Ascending aorta (tissue), 2 donors: Measurements from ENCODE around the gene KDM5B. TPM values are rescaled to one million over a fixed set of nuclear protein-coding genes. Genes with fewer than 3 reads are reported as not detected.

Experiments used
- DNase-seq, 2 donors: peaks; one replicate each; pipeline ENCODE4 v3.0.0-alpha.2; 2019; ENCODE audit warnings: low spot score in 2 of 2
- H3K27ac ChIP-seq, 2 donors: fragments of 200-600 bp; sonication (generic); one replicate each; pipeline ENCODE4 v1.5.1; 2016 to 2017; ENCODE audit warnings: mild to moderate bottlenecking in 1 of 2
- H3K27me3 ChIP-seq: fragments of 200-600 bp; sonication (generic); one replicate; pipeline ENCODE4 v1.5.1; 2017
- H3K36me3 ChIP-seq, 2 donors: fragments of 200-600 bp; sonication (generic); one replicate each; pipeline ENCODE4 v1.5.1; 2016
- H3K4me1 ChIP-seq, 2 donors: fragments of 200-600 bp; sonication (generic); one replicate each; pipeline ENCODE4 v1.5.1; 2016 to 2017; ENCODE audit warnings: mild to moderate bottlenecking in 1 of 2
- H3K4me3 ChIP-seq, 2 donors: fragments of 200-600 bp; sonication (generic); one replicate each; pipeline ENCODE4 v1.5.1; 2016 to 2017; ENCODE audit warnings: mild to moderate bottlenecking in 1 of 2
- H3K9me3 ChIP-seq, 2 donors: fragments of 200-600 bp; sonication (generic); one replicate each; pipeline ENCODE4 v1.5.1; 2016
- intact Hi-C: fragments of 100-400 bp; cut with DNase I; formaldehyde crosslinking; loops from one replicate; pipeline ENCODE4 v1.15.1; 2023
- total RNA-seq: library from RNA; depleted of rRNA; stranded (reverse); fragments of >200 nt; gene quantifications from one replicate; pipeline ENCODE4 v1.1.0, GENCODE V29; 2016
- TF ChIP-seq, protein P1 (sequence below), 3 experiments: fragments of 200-600 bp in 2 of 3; fragments of 450-650 bp in 1 of 3; sonication (generic) in 2 of 3; IDR thresholded peaks; one replicate each; pipeline ENCODE4 v1.5.1; 2016 to 2019; ENCODE audit warnings: antibody characterized with exemption in 3 of 3, mild to moderate bottlenecking in 1 of 3, moderate library complexity in 1 of 3

The KDM5B gene
- total RNA-seq, 1 donor from 2014 or later, result 61.7 TPM

DNA sequence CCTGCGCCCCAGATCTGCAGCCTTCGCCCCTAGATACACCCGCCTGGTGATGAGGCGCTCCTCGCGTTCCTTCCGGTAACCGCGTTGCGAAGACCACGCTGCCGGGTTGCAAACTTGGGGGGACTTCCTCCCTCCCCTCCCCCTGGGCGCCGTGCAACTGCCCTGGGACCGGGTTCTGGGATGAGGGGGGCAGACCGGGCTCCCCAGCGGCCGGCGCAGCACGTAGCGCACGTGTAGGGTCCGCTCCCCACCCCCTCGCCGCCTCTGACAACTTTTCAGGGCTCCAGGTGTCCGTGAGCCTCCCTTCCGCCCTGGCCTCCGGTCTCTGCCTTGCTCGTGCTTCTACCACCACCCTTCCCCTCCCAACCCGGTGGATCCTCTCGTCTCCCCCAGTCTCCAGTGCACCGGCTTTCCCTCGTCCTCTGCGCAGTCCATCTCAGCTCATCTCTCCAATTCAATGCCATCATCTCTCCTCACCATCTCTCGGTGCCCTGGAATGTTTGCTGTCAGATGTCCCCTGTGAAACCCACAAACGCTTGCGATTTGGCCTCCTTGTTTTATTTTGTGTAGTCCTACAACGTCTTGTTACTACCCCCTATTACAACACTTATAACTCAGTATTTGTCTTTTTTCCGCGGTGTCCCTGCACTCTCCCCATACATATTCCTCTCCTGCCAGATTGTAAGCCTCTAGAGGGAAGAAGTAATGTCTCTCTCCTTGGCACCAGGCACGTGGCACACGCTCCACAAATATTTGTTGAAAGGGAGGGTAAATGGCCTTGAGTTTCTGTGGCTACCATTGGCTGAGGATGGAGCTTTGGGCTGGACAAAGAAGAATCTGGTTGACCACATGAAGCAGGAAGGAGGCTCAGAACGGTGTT is 3.3 kb upstream of the KDM5B start:
- no peak for DNase-seq
- no peak overlapping the region for H3K27ac ChIP-seq
- intact Hi-C loops, result loop anchor here (2.0 kb wide), 3 partner anchors 77 to 155 kb away; partner anchors contain the start of genes ADIPOR1, CYB5R1 and RABIF

DNA sequence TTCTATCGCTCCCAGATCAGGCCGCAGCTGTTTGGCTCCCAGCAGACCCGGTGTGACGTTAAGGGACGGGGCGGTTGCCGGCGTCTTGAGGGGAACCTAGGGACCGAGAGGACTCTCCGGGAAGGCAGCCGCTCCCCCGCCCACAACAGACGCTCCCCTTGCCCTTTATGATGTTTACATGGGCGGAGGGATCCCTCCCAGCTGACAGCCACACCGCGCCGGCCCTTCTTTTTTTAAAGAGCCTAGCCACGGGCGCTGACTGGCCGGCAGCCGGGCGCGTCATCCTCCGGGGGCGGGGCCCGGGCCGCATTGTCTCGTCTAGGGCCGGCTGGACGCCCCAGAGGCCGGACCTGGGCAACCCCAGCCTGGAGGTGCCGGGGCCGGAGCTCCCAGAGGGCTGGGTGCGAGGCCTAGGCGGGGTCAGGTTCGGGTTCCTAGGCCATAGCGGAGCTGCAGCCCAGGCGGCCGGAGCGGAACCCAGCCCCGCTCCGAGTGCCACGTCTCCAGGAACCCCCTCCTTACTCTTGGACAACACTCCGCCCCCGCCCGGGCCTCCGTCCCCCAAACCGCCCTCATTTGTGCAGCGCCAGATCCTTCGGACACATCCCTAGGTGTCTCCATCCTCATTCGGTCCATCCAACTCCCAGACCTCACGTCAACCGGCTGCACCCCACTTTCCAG is 2.5 kb upstream of the KDM5B start, which contains the start of gene PCAT6:
Gene PCAT6 (plus strand): TSS at position 340 of the 681 bp plus-strand sequence.
- H3K9me3 ChIP-seq, result no peaks in the 10 kb centered on the region
- TF ChIP-seq, protein P1, sequence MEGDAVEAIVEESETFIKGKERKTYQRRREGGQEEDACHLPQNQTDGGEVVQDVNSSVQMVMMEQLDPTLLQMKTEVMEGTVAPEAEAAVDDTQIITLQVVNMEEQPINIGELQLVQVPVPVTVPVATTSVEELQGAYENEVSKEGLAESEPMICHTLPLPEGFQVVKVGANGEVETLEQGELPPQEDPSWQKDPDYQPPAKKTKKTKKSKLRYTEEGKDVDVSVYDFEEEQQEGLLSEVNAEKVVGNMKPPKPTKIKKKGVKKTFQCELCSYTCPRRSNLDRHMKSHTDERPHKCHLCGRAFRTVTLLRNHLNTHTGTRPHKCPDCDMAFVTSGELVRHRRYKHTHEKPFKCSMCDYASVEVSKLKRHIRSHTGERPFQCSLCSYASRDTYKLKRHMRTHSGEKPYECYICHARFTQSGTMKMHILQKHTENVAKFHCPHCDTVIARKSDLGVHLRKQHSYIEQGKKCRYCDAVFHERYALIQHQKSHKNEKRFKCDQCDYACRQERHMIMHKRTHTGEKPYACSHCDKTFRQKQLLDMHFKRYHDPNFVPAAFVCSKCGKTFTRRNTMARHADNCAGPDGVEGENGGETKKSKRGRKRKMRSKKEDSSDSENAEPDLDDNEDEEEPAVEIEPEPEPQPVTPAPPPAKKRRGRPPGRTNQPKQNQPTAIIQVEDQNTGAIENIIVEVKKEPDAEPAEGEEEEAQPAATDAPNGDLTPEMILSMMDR (IDR thresholded peaks at IDR 0.05), result no peak
- intact Hi-C loops, result loop anchor here (2.0 kb wide), 3 partner anchors 78 to 156 kb away; partner anchors contain the start of genes ADIPOR1, CYB5R1 and RABIF
- no peaks in the 10 kb centered on the region for H3K27me3 ChIP-seq
- peaks cover 0 to 6% of the 10 kb centered on the region in 2 donors for H3K4me1 ChIP-seq
- H3K36me3 ChIP-seq, result no peaks in the 10 kb centered on the region
- DNase-seq, result peak; percentile 78 to 96
- peak within 1 kb of the TSS; percentile 73 to 74 for H3K4me3 ChIP-seq
- H3K27ac ChIP-seq, result peak within 1 kb of the TSS; percentile 38 to 51

More for the DNA sequence above, 3.3 kb upstream of the KDM5B start:
- Histone ChIP-seq H3K36me3 (no peaks in the 10 kb centered on the region), H3K27me3 (no peaks in the 10 kb centered on the region), H3K9me3 (no peaks in the 10 kb centered on the region), H3K4me3 (peak overlapping the region; percentile 73 to 74), H3K4me1 (peaks cover 0 to 6% of the 10 kb centered on the region in 2 donors)
- TF ChIP-seq, protein P1 (IDR thresholded peaks at IDR 0.05), result no peak

DNA sequence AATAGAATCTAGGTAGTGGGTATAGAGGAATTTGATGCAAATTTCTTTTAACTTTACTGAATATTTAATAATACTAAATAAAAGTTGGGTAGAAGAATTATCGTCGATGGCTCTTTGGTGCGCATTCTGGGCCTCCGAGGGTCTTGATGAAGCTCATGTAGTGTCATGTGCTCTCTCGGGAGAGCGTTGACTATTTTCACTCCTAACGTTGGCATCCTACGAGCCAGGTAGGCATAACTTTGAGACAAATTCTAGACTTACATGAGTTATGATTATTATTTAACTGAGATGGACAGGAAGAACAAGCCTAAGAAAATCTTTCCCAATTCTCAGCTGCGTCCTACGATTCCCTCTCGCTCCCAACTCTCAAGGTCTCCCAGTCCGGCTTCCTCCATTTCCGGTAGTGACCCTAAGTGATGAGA is 2.0 kb upstream of the KDM5B start:
- TF ChIP-seq, protein P1 (IDR thresholded peaks at IDR 0.05), result no peak
- H3K27ac ChIP-seq, result peak overlapping the region; percentile 38 to 51
- H3K27me3 ChIP-seq, result no peaks in the 10 kb centered on the region

DNA sequence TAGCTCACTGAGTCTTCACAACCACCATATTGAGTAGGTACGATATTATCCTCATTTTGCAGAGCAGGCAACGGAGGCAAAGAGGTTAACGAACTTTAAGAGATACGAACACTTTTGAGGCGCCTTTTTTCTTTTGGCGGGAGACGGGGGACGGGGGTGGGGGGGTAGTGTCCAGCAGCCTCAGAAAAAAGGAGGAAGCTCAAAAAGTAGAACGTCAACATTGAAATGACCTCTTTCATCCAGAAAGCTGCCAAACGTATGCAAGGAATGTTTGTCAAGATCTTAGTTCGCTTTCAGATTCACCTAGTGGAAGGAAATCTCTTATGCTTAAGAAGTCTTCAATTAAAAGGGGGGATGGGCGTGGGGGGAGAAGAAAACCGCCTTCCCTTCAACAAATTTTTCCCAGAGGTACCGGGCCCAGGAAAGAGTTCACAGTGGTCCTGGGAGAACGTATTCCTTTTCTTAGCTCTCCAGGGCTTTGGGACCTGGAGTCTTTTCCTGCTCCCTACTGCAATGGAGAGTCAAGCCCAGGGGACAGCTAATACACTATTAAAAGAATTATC is 1.5 kb upstream of the KDM5B start:
- H3K27me3 ChIP-seq, result no peaks in the 10 kb centered on the region
- H3K4me3 ChIP-seq, result peak overlapping the region; percentile 73 to 74
- H3K27ac ChIP-seq, result peak overlapping the region in 1 of 2 donors; percentile 51
- intact Hi-C loops, result loop anchor here (2.0 kb wide), 4 partner anchors 51 to 157 kb away; partner anchors contain the start of genes ADIPOR1, CYB5R1 and RABIF
- TF ChIP-seq, protein P1 (IDR thresholded peaks at IDR 0.05), result no peak
- H3K9me3 ChIP-seq, result no peaks in the 10 kb centered on the region
- peaks cover 0 to 9% of the 10 kb centered on the region in 2 donors for H3K4me1 ChIP-seq
- no peak for DNase-seq
- H3K36me3 ChIP-seq, result no peaks in the 10 kb centered on the region

More for the DNA sequence above, 2.0 kb upstream of the KDM5B start:
- intact Hi-C loops, result loop anchor here (2.0 kb wide), 3 partner anchors 79 to 157 kb away; partner anchors contain the start of genes ADIPOR1, CYB5R1 and RABIF
- DNase-seq, result no peak
- peak overlapping the region; percentile 73 to 74 for H3K4me3 ChIP-seq
- no peaks in the 10 kb centered on the region for H3K36me3 ChIP-seq
- peaks cover 0 to 9% of the 10 kb centered on the region in 2 donors for H3K4me1 ChIP-seq
- no peaks in the 10 kb centered on the region for H3K9me3 ChIP-seq

DNA sequence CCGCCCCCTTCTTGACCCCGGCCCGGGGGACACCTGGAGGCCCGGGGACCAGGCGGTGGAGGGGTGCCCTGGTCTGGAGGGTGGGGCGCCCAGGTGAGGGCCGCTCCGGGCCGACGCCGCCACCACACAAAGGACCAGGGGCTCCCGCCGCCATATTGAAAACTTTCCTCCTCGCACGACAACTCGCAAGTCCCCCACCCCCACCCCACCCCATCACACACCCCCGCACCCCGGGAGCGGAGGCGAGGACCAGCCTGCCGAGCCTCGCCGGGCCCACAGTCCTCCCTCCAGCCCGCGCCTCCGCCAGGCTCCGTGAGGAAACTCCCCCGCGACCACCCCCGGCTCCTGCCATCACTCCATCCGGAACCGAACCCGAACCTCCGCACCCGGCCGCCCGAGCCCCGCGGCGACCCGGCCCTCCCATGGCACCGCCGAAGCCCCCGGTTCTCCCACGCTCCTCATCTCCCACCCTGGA is 733 bp downstream of the KDM5B start:
- H3K4me1 ChIP-seq, result peaks cover 0 to 9% of the 10 kb centered on the region in 2 donors
- H3K36me3 ChIP-seq, result no peaks in the 10 kb centered on the region
- peak overlapping the region; percentile 90 to 94 for H3K4me3 ChIP-seq
- TF ChIP-seq, protein P1 (IDR thresholded peaks at IDR 0.05), result no peak
- intact Hi-C loops, result loop anchor here (2.0 kb wide), 1 partner anchor 199 kb away; the partner anchor contains the start of gene TMEM183A
- H3K27ac ChIP-seq, result peak overlapping the region; percentile 75 to 80
- no peak for DNase-seq
- no peaks in the 10 kb centered on the region for H3K9me3 ChIP-seq
- no peaks in the 10 kb centered on the region for H3K27me3 ChIP-seq
